Endothelial cell (in vitro differentiated cells): ENCODE results near the gene PDCD11. TPM values are rescaled to one million over a fixed set of nuclear protein-coding genes. Genes with fewer than 3 reads are reported as not detected.

ENCODE experiments used
- DNase-seq: peaks from one replicate; pipeline ENCODE4 v3.0.0; 2021; ENCODE audit warnings: low spot score
- H3K27ac Mint-ChIP-seq: one replicate; pipeline ENCODE4 v1.8.0; 2021; ENCODE audit warnings: mixed read lengths, inconsistent platforms; ENCODE audit not compliant: unreplicated experiment
- H3K27me3 Mint-ChIP-seq: one replicate; pipeline ENCODE4 v1.8.0; 2021; ENCODE audit warnings: mild to moderate bottlenecking, moderate library complexity, mixed read lengths, inconsistent platforms; ENCODE audit not compliant: unreplicated experiment
- H3K36me3 Mint-ChIP-seq: one replicate; pipeline ENCODE4 v1.8.0; 2021; ENCODE audit warnings: mild to moderate bottlenecking, low read depth, mixed read lengths, inconsistent platforms; ENCODE audit not compliant: unreplicated experiment
- H3K4me1 Mint-ChIP-seq: one replicate; pipeline ENCODE4 v1.8.0; 2021; ENCODE audit warnings: mild to moderate bottlenecking, mixed read lengths, inconsistent platforms; ENCODE audit not compliant: unreplicated experiment
- H3K4me3 Mint-ChIP-seq: one replicate; pipeline ENCODE4 v1.8.0; 2021; ENCODE audit warnings: mild to moderate bottlenecking, mixed read lengths, inconsistent platforms; ENCODE audit not compliant: unreplicated experiment
- H3K9me3 Mint-ChIP-seq: one replicate; pipeline ENCODE4 v1.8.0; 2021; ENCODE audit warnings: mixed read lengths, inconsistent platforms; ENCODE audit not compliant: unreplicated experiment
- CTCF ChIP-seq: fragments of 200-600 bp; sonication (generic); IDR thresholded peaks from one replicate; pipeline ENCODE4 v1.5.0; 2021; ENCODE audit warnings: antibody characterized with exemption; ENCODE audit not compliant: unreplicated experiment
- total RNA-seq: library from RNA; stranded (reverse); fragmentation: NEBNext Ultra II Directional; extraction: Animal tissue kit (Norgen Biotek cat#: 25700); gene quantifications from one replicate; pipeline ENCODE4 v1.2.1, GENCODE V29; 2021; ENCODE audit not compliant: unreplicated experiment

Gene PDCD11
- total RNA-seq, 1 donor from 2014 or later = 43.7 TPM

GRCh38 chr10:103449208-103450144 lies 53.0 kb downstream of the PDCD11 start:
- no peaks in the 10 kb centered on the region for H3K9me3 Mint-ChIP-seq

GRCh38 chr10:103450201-103450695 lies 53.8 kb downstream of the PDCD11 start:
- Mint-ChIP-seq H3K36me3 (peaks cover 23% of the 10 kb centered on the region), H3K9me3 (no peaks in the 10 kb centered on the region), H3K4me1 (peaks cover 19% of the 10 kb centered on the region), H3K4me3 (no peak overlapping the region), H3K27me3 (peaks cover 14% of the 10 kb centered on the region), H3K27ac (no peak overlapping the region)
- TF ChIP-seq CTCF = no peak
- DNase-seq = no peak

More at GRCh38 chr10:103449208-103450144, 53.0 kb downstream of the PDCD11 start:
- Mint-ChIP-seq H3K36me3 (peaks cover 27% of the 10 kb centered on the region), H3K27me3 (peaks cover 14% of the 10 kb centered on the region), H3K4me1 (peaks cover 19% of the 10 kb centered on the region), H3K27ac (peak overlapping the region; percentile 49), H3K4me3 (peak overlapping the region; percentile 48)
- no peak for DNase-seq
- TF ChIP-seq CTCF = no peak

- H3K9me3 Mint-ChIP-seq = no peaks in the 10 kb centered on the region
- peaks cover 19% of the 10 kb centered on the region for H3K36me3 Mint-ChIP-seq
- no peak overlapping the region for H3K4me3 Mint-ChIP-seq
- peaks cover 19% of the 10 kb centered on the region for H3K4me1 Mint-ChIP-seq
- H3K27ac Mint-ChIP-seq = no peak overlapping the region
- no peak for DNase-seq
- peaks cover 14% of the 10 kb centered on the region for H3K27me3 Mint-ChIP-seq
- no peak for TF ChIP-seq CTCF
Measured at GRCh38 chr10:103451091-103451813, 54.8 kb downstream of the PDCD11 start.

GRCh38 chr10:103451831-103452505 lies 55.5 kb downstream of the PDCD11 start, which contains the start of gene CALHM2:
CALHM2 (minus strand) TSS chr10:103452370; CDS start chr10:103449941, 2,429 bp downstream.
- Mint-ChIP-seq H3K9me3 (no peaks in the 10 kb centered on the region), H3K4me1 (peaks cover 19% of the 10 kb centered on the region), H3K27me3 (peaks cover 13% of the 10 kb centered on the region), H3K27ac (no peak within 1 kb of the TSS), H3K36me3 (peaks cover 16% of the 10 kb centered on the region), H3K4me3 (no peak within 1 kb of the TSS)
- no peak for TF ChIP-seq CTCF
- DNase-seq = peak; percentile 51
